A549 (cell line): ENCODE results near the gene HOXC12. TPM values are rescaled to one million over a fixed set of nuclear protein-coding genes. Genes with fewer than 3 reads are reported as not detected.

Experiments used
- ATAC-seq, 2 experiments: fragments of 200-7000 bp in 1 of 2; fragments of >200 bp in 1 of 2; cut with Nextera tagmentation in 1 of 2; cut with Tn5 transposase in 1 of 2; 3 replicates each; pipeline versions ENCODE4 v1.8.0 to v1.9.1; 2018 to 2020; ENCODE audit warnings: mild to moderate bottlenecking in 1 of 2, moderate library complexity in 1 of 2
- CTCF ChIA-PET: fragments of 300-600 bp; sonication (Branson Sonifier 250); formaldehyde crosslinking; extraction: SDS; loops from one replicate; lab custom pipeline; 2021; ENCODE audit warnings: antibody characterized with exemption, inconsistent platforms; lab: Yijun Ruan, JAX
- POLR2A ChIA-PET: fragments of 350-600 bp; formaldehyde crosslinking; extraction: SDS; loops from one replicate; lab custom pipeline; 2021; ENCODE audit warnings: antibody characterized with exemption, inconsistent platforms; lab: Yijun Ruan, JAX
- DNase-seq, 2 experiments: peaks; one replicate each; pipeline versions ENCODE4 v3.0.0 to v3.0.0-alpha.2; 2011 to 2016; ENCODE audit warnings: low read depth in 1 of 2, low spot score in 1 of 2
- FAIRE-seq: peaks from 2 replicates; lab custom pipeline; 2011; peaks lifted over from hg19 to GRCh38; lab: Jason Lieb, UNC
- H3K27ac ChIP-seq, 2 experiments: fragments of >200 bp; sonication (Bioruptor Twin); formaldehyde crosslinking; 3 replicates each; pipeline ENCODE4 v1.5.1; 2016 to 2017
- H3K4me1 ChIP-seq: fragments of >200 bp; sonication (Bioruptor Twin); formaldehyde crosslinking; 3 replicates; pipeline ENCODE4 v1.6.1; 2016
- H3K4me2 ChIP-seq: fragments of >200 bp; sonication (Bioruptor Twin); formaldehyde crosslinking; 3 replicates; pipeline ENCODE4 v1.6.1; 2016
- H3K4me3 ChIP-seq: fragments of >200 bp; sonication (Bioruptor Twin); formaldehyde crosslinking; 3 replicates; pipeline ENCODE4 v1.5.1; 2016
- H3K9me3 ChIP-seq: fragments of >200 bp; sonication (Bioruptor Twin); formaldehyde crosslinking; 3 replicates; pipeline ENCODE4 v1.6.1; 2016
- CBX8 ChIP-seq: fragments of 200-600 bp; sonication (generic); IDR thresholded peaks from 2 replicates; pipeline ENCODE4 v1.6.1; 2016
- EHMT2 ChIP-seq: fragments of 200-600 bp; sonication (generic); IDR thresholded peaks from 2 replicates; pipeline ENCODE4 v1.6.1; 2016; ENCODE audit warnings: antibody characterized with exemption, low read depth, mild to moderate bottlenecking, moderate library complexity
- EP300 ChIP-seq, 2 experiments: fragments of >200 bp; sonication (Bioruptor Twin); formaldehyde crosslinking; IDR thresholded peaks; 2 replicates in 1 of 2; 3 replicates in 1 of 2; pipeline ENCODE4 v1.6.1; 2016 to 2017
- FOSL2 ChIP-seq, 2 experiments: fragments of 450-650 bp in 1 of 2; fragments of >200 bp in 1 of 2; sonication (Bioruptor Twin) in 1 of 2; formaldehyde crosslinking; IDR thresholded peaks; 2 replicates each; pipeline versions ENCODE4 v1.5.0 to v1.6.1; 2016 to 2020; ENCODE audit warnings: mild to moderate bottlenecking in 1 of 2, moderate library complexity in 1 of 2
- GATA3 ChIP-seq: IDR thresholded peaks from 2 replicates; pipeline ENCODE4 v1.6.1; 2012; ENCODE audit warnings: borderline replicate concordance
- HDAC2 ChIP-seq: fragments of 200-600 bp; sonication (generic); IDR thresholded peaks from 2 replicates; pipeline ENCODE4 v1.6.1; 2016
- HOXA7 ChIP-seq: fragments of 250-450 bp; sonication (Bioruptor Pico); IDR thresholded peaks from 2 replicates; pipeline ENCODE4 v1.5.0; 2020; ENCODE audit warnings: mild to moderate bottlenecking, moderate library complexity
- HOXB5 ChIP-seq: fragments of 250-450 bp; sonication (Bioruptor Pico); IDR thresholded peaks from 2 replicates; pipeline ENCODE4 v1.5.0; 2020; ENCODE audit warnings: mild to moderate bottlenecking, moderate library complexity
- MAFK ChIP-seq: fragments of 450-650 bp; IDR thresholded peaks from 2 replicates; pipeline ENCODE4 v1.6.1; 2014; ENCODE audit not compliant: partially characterized antibody
- MAZ ChIP-seq: fragments of 150-350 bp; IDR thresholded peaks from 2 replicates; pipeline ENCODE4 v1.6.1; 2014; ENCODE audit warnings: antibody characterized with exemption, low read depth, low read length, borderline replicate concordance
- MYC ChIP-seq: IDR thresholded peaks from 2 replicates; pipeline ENCODE4 v1.6.1; 2012; ENCODE audit warnings: mild to moderate bottlenecking, inconsistent platforms, low read length, improper control_type of control experiment, borderline replicate concordance
- NPAS2 ChIP-seq: fragments of 250-450 bp; sonication (Bioruptor Pico); IDR thresholded peaks from 2 replicates; pipeline ENCODE4 v1.8.0; 2022; ENCODE audit warnings: mild to moderate bottlenecking, moderate library complexity, borderline replicate concordance
- RNF2 ChIP-seq: fragments of 200-600 bp; sonication (generic); IDR thresholded peaks from 2 replicates; pipeline ENCODE4 v1.6.1; 2016; ENCODE audit warnings: low read depth, mild to moderate bottlenecking, antibody characterized with exemption, moderate library complexity, borderline replicate concordance
- SREBF2 ChIP-seq: fragments of 450-650 bp; IDR thresholded peaks from 2 replicates; pipeline ENCODE4 v1.6.1; 2014; ENCODE audit warnings: mild to moderate bottlenecking, moderate library complexity
- TFCP2L1 ChIP-seq: fragments of 250-450 bp; sonication (Bioruptor Pico); IDR thresholded peaks from 2 replicates; pipeline ENCODE4 v1.5.0; 2021; ENCODE audit warnings: mild to moderate bottlenecking
- TP53 ChIP-seq: fragments of 250-450 bp; sonication (Bioruptor Pico); IDR thresholded peaks from 2 replicates; pipeline ENCODE4 v1.5.0; 2021; ENCODE audit warnings: mild to moderate bottlenecking, moderate library complexity
- ZC3H11A ChIP-seq: fragments of 450-650 bp; IDR thresholded peaks from 2 replicates; pipeline ENCODE4 v1.6.1; 2014; ENCODE audit warnings: antibody characterized with exemption, mild to moderate bottlenecking
- ZFP36 ChIP-seq: fragments of 450-650 bp; IDR thresholded peaks from 2 replicates; pipeline ENCODE4 v1.6.1; 2014; ENCODE audit warnings: borderline replicate concordance; ENCODE audit not compliant: partially characterized antibody
- ZNF302 ChIP-seq: fragments of 250-450 bp; sonication (Bioruptor Pico); IDR thresholded peaks from 2 replicates; pipeline ENCODE4 v1.9.0; 2021; ENCODE audit warnings: inconsistent platforms, mild to moderate bottlenecking, moderate library complexity
- WGBS: methylation state at CpG from one replicate; pipeline ENCODE4 v1.1.6; 2017; ENCODE audit errors: missing lambda C conversion rate; 5-methylcytosine and 5-hydroxymethylcytosine counted together
- polyA plus RNA-seq, 4 experiments: library from polyadenylated mRNA; depleted of rRNA in 3 of 4; stranded (reverse); fragments of >200 nt; fragmentation: RNase III in 1 of 4; extraction: RNeasy Plus Mini Kit Qiagen cat#74134 plus additional on column Dnase treatment in 1 of 4; gene quantifications; 2 replicates in 3 of 4; 3 replicates in 1 of 4; pipeline ENCODE4 v1.2.3, GENCODE V29; 2011 to 2017
- TF ChIP-seq, protein P1 (sequence below): fragments of 250-450 bp; sonication (Bioruptor Pico); IDR thresholded peaks from 2 replicates; pipeline ENCODE4 v1.5.0; 2020; ENCODE audit warnings: low read depth, mild to moderate bottlenecking, moderate library complexity
- TF ChIP-seq, protein P2 (sequence below): fragments of 250-450 bp; sonication (Bioruptor Pico); IDR thresholded peaks from 2 replicates; pipeline ENCODE4 v1.5.0; 2021; ENCODE audit warnings: mild to moderate bottlenecking, moderate library complexity, borderline replicate concordance
- TF ChIP-seq, protein P3 (sequence below): fragments of >200 bp; sonication (Bioruptor Twin); formaldehyde crosslinking; IDR thresholded peaks from 2 replicates; pipeline ENCODE4 v1.6.1; 2016
- TF ChIP-seq, protein P4 (sequence below): fragments of >200 bp; sonication (Bioruptor Twin); formaldehyde crosslinking; IDR thresholded peaks from 3 replicates; pipeline ENCODE4 v1.6.1; 2016
- TF ChIP-seq, protein P5 (sequence below): fragments of 450-650 bp; IDR thresholded peaks from 2 replicates; pipeline ENCODE4 v1.6.1; 2014; ENCODE audit warnings: antibody characterized with exemption
- TF ChIP-seq, protein P6 (sequence below): IDR thresholded peaks from 2 replicates; pipeline ENCODE4 v1.6.1; 2012; ENCODE audit warnings: low read depth, borderline replicate concordance

Gene HOXC12
- polyA plus RNA-seq, 2 of the 4 experiments (the other 2 are of a cell fraction) = not detected

DNA sequence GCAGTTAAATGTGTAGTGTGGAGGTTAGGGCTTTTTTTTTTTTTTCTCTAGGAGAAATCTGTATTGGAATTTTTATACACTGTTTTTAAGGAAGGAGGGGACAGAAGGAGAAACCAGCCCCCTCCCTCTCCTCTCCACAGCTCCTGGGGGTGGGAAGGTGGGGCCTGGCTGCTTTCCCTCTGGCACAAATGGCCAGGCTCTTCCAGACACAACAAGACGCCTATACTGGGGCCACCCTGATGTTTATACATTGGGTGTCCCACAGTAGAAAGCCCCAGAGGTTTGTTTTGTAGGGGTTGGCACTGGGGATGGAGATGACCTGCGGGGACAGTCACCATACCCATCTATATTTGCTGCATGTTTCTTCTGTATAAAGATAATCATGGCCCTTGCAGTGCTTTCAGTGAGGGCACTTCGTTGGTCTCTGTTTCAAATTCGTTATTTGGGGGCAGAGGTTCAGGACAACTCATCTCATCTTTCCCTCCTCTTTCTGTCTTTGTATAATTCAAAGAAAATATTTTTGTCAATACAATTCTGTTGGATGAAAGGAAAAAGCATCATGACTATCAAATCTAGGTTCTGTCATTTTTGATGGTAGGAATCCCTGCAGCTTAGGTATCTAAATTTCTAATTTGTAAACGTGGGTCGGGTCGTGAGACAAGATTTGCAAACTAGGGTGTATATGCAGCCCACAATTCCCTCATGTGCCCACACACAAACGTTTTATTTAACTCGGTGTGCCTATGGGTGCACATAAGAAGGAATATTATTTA, 22.3 kb downstream of the HOXC12 start:
- Histone ChIP-seq H3K4me1 (peaks cover 27% of the 10 kb centered on the region), H3K27ac (no peak overlapping the region), H3K9me3 (no peaks in the 10 kb centered on the region), H3K4me3 (no peak overlapping the region), H3K4me2 (no peak overlapping the region)
- DNase-seq (no peak), ATAC-seq (no peak), FAIRE-seq (no peak)
- TF ChIP-seq HDAC2 (no peak), NPAS2 (CRISPR knock-in tag) (no peak), MAFK (no peak), CBX8 (no peak), RNF2 (no peak), EHMT2 (no peak), MYC (no peak), HOXA7 (CRISPR knock-in tag) (no peak), GATA3 (no peak)
- TF ChIP-seq, protein P1, sequence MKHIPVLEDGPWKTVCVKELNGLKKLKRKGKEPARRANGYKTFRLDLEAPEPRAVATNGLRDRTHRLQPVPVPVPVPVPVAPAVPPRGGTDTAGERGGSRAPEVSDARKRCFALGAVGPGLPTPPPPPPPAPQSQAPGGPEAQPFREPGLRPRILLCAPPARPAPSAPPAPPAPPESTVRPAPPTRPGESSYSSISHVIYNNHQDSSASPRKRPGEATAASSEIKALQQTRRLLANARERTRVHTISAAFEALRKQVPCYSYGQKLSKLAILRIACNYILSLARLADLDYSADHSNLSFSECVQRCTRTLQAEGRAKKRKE (CRISPR knock-in tag) = no peak
- TF ChIP-seq, protein P2, sequence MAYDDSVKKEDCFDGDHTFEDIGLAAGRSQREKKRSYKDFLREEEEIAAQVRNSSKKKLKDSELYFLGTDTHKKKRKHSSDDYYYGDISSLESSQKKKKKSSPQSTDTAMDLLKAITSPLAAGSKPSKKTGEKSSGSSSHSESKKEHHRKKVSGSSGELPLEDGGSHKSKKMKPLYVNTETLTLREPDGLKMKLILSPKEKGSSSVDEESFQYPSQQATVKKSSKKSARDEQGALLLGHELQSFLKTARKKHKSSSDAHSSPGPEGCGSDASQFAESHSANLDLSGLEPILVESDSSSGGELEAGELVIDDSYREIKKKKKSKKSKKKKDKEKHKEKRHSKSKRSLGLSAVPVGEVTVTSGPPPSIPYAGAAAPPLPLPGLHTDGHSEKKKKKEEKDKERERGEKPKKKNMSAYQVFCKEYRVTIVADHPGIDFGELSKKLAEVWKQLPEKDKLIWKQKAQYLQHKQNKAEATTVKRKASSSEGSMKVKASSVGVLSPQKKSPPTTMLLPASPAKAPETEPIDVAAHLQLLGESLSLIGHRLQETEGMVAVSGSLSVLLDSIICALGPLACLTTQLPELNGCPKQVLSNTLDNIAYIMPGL (CRISPR knock-in tag) = no peak
- TF ChIP-seq, protein P3, sequence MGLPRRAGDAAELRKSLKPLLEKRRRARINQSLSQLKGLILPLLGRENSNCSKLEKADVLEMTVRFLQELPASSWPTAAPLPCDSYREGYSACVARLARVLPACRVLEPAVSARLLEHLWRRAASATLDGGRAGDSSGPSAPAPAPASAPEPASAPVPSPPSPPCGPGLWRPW = no peak
- TF ChIP-seq, protein P4, sequence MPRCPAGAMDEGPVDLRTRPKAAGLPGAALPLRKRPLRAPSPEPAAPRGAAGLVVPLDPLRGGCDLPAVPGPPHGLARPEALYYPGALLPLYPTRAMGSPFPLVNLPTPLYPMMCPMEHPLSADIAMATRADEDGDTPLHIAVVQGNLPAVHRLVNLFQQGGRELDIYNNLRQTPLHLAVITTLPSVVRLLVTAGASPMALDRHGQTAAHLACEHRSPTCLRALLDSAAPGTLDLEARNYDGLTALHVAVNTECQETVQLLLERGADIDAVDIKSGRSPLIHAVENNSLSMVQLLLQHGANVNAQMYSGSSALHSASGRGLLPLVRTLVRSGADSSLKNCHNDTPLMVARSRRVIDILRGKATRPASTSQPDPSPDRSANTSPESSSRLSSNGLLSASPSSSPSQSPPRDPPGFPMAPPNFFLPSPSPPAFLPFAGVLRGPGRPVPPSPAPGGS = no peak
- WGBS = 69% methylated on average over 9 of the region's 9 CpGs
- ChIA-PET POLR2A (no interaction called here), CTCF (interaction anchor here (0.6 to 2.3 kb wide), 8 partner anchors 8 to 267 kb away, joined by 3 to 12 read pairs (median 6); partner anchors contain the start of genes HOXC10 and HOXC12)

DNA sequence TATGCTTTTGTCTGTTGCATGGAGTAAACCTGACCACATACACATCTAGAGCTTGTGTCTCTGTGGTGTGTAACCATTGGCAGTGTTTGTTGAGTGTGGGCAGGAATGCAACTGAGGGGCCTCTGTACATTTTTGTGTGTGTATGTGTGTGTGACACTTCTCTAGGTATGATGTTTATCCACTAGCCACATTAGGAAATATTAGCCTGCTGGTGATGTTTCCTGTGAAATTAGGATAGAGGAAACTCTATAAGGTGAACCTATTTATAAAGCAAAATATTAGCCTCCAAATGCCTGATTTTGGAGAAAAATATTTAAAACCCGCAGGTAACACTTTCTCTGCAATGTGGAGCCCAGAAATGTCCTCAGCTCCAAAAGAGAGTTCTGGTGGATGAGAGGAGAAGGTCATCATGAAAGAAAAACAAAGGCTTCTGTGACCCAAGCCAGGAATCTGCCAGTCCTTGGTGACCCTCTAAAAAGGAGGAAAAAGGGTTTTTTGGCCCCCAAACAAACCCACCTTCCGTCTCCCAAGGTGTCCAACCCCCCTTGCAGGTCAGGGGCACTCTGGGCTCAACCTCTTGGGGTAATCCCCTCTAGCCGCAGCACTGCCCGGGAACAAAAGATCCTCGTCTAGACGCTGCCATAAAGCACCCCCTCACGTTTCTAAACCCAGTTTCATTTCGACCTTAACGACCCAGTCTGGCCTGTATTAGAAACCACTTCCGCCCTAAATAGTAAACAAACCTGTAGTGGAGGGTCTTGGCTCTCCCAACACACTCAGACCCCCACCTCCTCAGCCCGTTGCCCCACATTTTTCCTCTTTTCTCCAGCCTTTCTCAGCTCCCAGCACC, 23.1 kb downstream of the HOXC12 start:
- H3K4me3 ChIP-seq = no peak overlapping the region
- ATAC-seq (no peak), DNase-seq (no peak), FAIRE-seq (no peak)
- H3K27ac ChIP-seq = peak overlapping the region; percentile 17 to 33; a peak in 3 of 6 replicates
- H3K4me2 ChIP-seq = peak overlapping the region; percentile 53
- TF ChIP-seq ZNF302 (CRISPR knock-in tag) (no peak), HOXB5 (no peak), ZC3H11A (no peak), MAZ (no peak), TP53 (CRISPR knock-in tag) (no peak), EP300 (IDR thresholded peaks at IDR 0.05) (no peak), TFCP2L1 (CRISPR knock-in tag) (no peak), RNF2 (no peak), SREBF2 (no peak), EHMT2 (no peak), HDAC2 (no peak), FOSL2 (IDR thresholded peaks at IDR 0.05) (no peak), FOSL2 (CRISPR knock-in tag; IDR thresholded peaks at IDR 0.05) (no peak), ZFP36 (no peak)
- TF ChIP-seq, protein P5, sequence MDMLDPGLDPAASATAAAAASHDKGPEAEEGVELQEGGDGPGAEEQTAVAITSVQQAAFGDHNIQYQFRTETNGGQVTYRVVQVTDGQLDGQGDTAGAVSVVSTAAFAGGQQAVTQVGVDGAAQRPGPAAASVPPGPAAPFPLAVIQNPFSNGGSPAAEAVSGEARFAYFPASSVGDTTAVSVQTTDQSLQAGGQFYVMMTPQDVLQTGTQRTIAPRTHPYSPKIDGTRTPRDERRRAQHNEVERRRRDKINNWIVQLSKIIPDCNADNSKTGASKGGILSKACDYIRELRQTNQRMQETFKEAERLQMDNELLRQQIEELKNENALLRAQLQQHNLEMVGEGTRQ = no peak
- TF ChIP-seq, protein P6, sequence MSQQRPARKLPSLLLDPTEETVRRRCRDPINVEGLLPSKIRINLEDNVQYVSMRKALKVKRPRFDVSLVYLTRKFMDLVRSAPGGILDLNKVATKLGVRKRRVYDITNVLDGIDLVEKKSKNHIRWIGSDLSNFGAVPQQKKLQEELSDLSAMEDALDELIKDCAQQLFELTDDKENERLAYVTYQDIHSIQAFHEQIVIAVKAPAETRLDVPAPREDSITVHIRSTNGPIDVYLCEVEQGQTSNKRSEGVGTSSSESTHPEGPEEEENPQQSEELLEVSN = no peak
- WGBS = 69% methylated on average over 11 of the region's 11 CpGs
- peaks cover 27% of the 10 kb centered on the region for H3K4me1 ChIP-seq
- no peaks in the 10 kb centered on the region for H3K9me3 ChIP-seq
- CTCF ChIA-PET = interaction anchor here (1.5 kb wide), 1 partner anchor 13 kb away, joined by 9 read pairs; no protein-coding TSS in a partner anchor
- POLR2A ChIA-PET = no interaction called here
